Astrocyte of the spinal cord (primary cell): ENCODE results near the gene MYO1E.

ENCODE experiments used
- DNase-seq: peaks from one replicate; pipeline ENCODE4 v3.0.0; 2011; ENCODE audit warnings: low read depth, low spot score
- H3K4me3 ChIP-seq: 2 replicates; pipeline ENCODE4 v1.5.1; 2011; ENCODE audit warnings: low read depth, mild to moderate bottlenecking, low read length, moderate library complexity
- in situ Hi-C: cut with HindIII; loops from 2 replicates; pipeline ENCODE4 v1.10.0; 2017; ENCODE audit warnings: low sequenced_read_pairs
- TF ChIP-seq, protein P1 (sequence below): IDR thresholded peaks from 2 replicates; pipeline ENCODE4 v1.5.1; 2012; ENCODE audit warnings: low read depth, mild to moderate bottlenecking, low read length, inconsistent platforms

The MYO1E gene

DNA sequence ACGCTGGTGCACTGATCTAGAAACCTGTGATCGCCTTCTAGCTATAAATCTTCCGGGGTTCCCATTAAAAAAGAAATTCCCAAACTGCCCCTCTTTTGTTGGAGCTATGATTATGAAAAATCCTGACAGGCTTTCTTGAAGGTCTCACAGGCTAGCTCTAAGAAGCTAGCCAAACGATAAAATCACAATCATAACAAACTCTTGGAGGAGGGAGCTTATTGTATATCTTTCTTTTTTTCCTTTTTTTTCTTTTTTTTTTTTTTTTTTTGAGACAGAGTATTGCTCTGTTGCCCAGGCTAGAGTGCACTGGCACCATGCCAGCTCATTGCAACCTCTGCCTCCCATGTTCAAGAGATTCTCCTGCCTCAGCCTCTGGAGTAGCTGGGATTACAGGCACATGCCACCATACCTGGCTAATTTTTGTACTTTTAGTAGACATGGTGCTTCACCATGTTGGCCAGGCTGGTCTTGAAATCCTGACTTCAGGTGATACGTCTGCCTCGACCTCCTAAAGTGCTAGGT, 72.0 kb downstream of the MYO1E start:
- no peak overlapping the region for H3K4me3 ChIP-seq

GRCh38 chr15:59299929-59300617, 72.6 kb downstream of the MYO1E start:
- in situ Hi-C loops = no loop called here
- DNase-seq = peak; percentile 96
- TF ChIP-seq, protein P1, sequence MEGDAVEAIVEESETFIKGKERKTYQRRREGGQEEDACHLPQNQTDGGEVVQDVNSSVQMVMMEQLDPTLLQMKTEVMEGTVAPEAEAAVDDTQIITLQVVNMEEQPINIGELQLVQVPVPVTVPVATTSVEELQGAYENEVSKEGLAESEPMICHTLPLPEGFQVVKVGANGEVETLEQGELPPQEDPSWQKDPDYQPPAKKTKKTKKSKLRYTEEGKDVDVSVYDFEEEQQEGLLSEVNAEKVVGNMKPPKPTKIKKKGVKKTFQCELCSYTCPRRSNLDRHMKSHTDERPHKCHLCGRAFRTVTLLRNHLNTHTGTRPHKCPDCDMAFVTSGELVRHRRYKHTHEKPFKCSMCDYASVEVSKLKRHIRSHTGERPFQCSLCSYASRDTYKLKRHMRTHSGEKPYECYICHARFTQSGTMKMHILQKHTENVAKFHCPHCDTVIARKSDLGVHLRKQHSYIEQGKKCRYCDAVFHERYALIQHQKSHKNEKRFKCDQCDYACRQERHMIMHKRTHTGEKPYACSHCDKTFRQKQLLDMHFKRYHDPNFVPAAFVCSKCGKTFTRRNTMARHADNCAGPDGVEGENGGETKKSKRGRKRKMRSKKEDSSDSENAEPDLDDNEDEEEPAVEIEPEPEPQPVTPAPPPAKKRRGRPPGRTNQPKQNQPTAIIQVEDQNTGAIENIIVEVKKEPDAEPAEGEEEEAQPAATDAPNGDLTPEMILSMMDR = no peak
- H3K4me3 ChIP-seq = no peak overlapping the region

More for the DNA sequence above, 72.0 kb downstream of the MYO1E start:
- in situ Hi-C loops = no loop called here
- DNase-seq = no peak
- TF ChIP-seq, protein P1 = no peak

- DNase-seq = no peak
- TF ChIP-seq, protein P1 = no peak
- no peak overlapping the region for H3K4me3 ChIP-seq
- in situ Hi-C loops = no loop called here
Observed at GRCh38 chr15:59298854-59299250, 73.8 kb downstream of the MYO1E start.

GRCh38 chr15:59298225-59298853, 74.3 kb downstream of the MYO1E start:
- in situ Hi-C loops = no loop called here

GRCh38 chr15:59296181-59296617, 76.5 kb downstream of the MYO1E start:
- in situ Hi-C loops = no loop called here
- H3K4me3 ChIP-seq = no peak overlapping the region
- peak; percentile 94 for DNase-seq
- TF ChIP-seq, protein P1 = no peak

More at GRCh38 chr15:59298225-59298853, 74.3 kb downstream of the MYO1E start:
- no peak for DNase-seq
- no peak overlapping the region for H3K4me3 ChIP-seq
- TF ChIP-seq, protein P1 = no peak

DNA sequence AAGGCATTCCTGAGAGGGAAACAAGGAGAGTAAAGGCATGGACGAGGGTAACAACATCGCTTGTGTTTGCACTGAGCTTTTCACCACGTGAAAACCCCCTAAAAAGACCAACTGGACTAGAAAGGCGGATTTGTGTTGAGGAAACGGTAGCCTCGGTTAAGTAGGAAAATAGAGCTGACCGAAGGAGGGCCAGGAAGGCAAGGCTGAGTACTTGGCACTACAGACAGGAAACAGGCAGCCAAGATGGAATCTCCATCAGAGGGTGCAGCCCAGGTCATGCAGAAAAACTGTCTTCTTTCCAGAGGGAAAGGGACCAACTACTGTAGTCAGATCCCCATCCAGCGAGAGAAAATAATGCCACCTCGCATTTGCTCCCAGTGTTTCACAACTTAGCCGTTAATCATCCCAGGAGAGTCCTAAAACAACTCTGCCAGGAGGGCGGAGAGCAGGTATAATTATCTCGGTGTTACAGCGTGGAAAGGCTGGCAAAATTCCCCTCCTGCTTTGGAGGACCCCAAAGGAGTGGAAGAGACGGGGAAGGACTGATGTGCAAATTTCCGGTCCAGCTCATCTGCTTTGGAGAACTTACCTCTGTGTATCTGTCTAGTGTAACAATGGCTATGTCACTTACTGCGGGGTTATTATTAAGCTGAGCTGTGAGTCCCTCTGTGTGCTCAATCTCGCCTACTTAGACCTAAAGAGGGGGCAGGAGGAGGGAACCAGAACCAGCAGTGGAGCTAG, 77.2 kb downstream of the MYO1E start:
- no peak overlapping the region for H3K4me3 ChIP-seq
- in situ Hi-C loops = no loop called here
- TF ChIP-seq, protein P1 = no peak
- DNase-seq = no peak
